WERI-Rb-1 (cell line): ENCODE results near the gene FSD1.
A peak's percentile ranks its signal among the peaks of the same experiment; 100 is the strongest.

ENCODE experiments used
- DNase-seq: peaks from one replicate; pipeline ENCODE4 v3.0.0-alpha.2; 2020
- H3K27ac ChIP-seq: fragments of 250-450 bp; sonication (Bioruptor Pico); 2 replicates; pipeline ENCODE4 v1.5.1; 2020; ENCODE audit warnings: mild to moderate bottlenecking, moderate library complexity
- H3K27me3 ChIP-seq: fragments of 250-450 bp; sonication (Bioruptor Pico); 2 replicates; pipeline ENCODE4 v1.5.1; 2021; ENCODE audit warnings: mild to moderate bottlenecking, low read depth, moderate library complexity; ENCODE audit not compliant: insufficient read depth, severe bottlenecking
- H3K36me3 ChIP-seq: fragments of 250-450 bp; sonication (Bioruptor Pico); 2 replicates; pipeline ENCODE4 v1.5.1; 2020; ENCODE audit warnings: mild to moderate bottlenecking, moderate library complexity
- H3K4me3 ChIP-seq: 2 replicates; pipeline ENCODE4 v1.5.1; 2011; ENCODE audit warnings: low read depth, mild to moderate bottlenecking, control low read depth, low read length
- H3K9me3 ChIP-seq: fragments of 250-450 bp; sonication (Bioruptor Pico); 2 replicates; pipeline ENCODE4 v1.5.1; 2021; ENCODE audit warnings: mild to moderate bottlenecking, moderate library complexity; ENCODE audit not compliant: severe bottlenecking
- TF ChIP-seq, protein P1 (sequence below): IDR thresholded peaks from 2 replicates; pipeline ENCODE4 v1.5.1; 2011; ENCODE audit warnings: low read depth, mild to moderate bottlenecking, control low read depth, inconsistent platforms, low read length

Gene FSD1

DNA sequence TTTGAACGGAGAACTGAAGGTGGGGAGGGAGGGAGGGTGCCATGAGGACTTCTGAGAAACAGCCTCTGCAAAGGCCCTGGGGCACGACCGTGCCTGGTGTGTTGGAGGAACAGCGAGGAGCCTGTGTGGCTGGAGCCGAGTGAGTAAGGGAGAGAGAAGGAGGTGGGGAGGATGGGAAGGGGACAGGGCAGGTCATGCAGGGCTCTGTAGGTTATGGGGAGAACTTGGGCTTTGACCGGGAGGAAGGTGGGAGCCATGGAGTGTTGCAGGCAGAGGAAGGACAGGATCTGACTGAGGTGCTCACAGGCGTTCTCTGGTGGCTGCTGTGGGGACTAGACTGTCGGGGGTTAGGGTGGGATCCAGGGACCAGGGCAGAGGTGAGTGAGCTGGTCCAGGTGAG lies 45.7 kb downstream of the FSD1 start:
- Histone ChIP-seq H3K36me3 (peaks cover 25% of the 10 kb centered on the region), H3K27ac (no peak overlapping the region), H3K4me3 (no peak overlapping the region), H3K9me3 (no peaks in the 10 kb centered on the region), H3K27me3 (no peaks in the 10 kb centered on the region)
- no peak for DNase-seq
- TF ChIP-seq, protein P1, sequence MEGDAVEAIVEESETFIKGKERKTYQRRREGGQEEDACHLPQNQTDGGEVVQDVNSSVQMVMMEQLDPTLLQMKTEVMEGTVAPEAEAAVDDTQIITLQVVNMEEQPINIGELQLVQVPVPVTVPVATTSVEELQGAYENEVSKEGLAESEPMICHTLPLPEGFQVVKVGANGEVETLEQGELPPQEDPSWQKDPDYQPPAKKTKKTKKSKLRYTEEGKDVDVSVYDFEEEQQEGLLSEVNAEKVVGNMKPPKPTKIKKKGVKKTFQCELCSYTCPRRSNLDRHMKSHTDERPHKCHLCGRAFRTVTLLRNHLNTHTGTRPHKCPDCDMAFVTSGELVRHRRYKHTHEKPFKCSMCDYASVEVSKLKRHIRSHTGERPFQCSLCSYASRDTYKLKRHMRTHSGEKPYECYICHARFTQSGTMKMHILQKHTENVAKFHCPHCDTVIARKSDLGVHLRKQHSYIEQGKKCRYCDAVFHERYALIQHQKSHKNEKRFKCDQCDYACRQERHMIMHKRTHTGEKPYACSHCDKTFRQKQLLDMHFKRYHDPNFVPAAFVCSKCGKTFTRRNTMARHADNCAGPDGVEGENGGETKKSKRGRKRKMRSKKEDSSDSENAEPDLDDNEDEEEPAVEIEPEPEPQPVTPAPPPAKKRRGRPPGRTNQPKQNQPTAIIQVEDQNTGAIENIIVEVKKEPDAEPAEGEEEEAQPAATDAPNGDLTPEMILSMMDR = no peak

DNA sequence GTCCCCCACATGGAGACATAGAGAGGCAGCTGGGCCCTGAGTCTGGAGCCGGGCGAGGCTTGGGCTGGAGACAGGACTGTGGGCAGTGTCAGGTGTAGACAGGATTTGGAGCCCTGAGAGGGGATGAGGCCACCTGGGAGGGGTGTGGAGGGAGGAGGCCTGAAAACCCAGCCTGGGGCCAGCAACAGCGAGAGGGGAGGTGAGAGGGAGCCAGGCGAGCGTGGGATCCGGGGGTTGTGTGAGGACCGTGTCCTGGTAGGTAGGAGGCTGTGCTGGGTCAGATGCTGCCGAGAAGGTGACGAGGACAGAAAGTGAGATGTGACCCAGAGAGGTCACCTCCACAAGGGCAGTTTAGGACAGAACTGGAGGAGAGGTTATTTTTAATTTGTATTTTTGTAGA lies 46.3 kb downstream of the FSD1 start:
- Histone ChIP-seq H3K36me3 (peaks cover 24% of the 10 kb centered on the region), H3K27ac (no peak overlapping the region), H3K4me3 (no peak overlapping the region), H3K9me3 (no peaks in the 10 kb centered on the region), H3K27me3 (no peaks in the 10 kb centered on the region)
- DNase-seq = no peak
- TF ChIP-seq, protein P1 = no peak

DNA sequence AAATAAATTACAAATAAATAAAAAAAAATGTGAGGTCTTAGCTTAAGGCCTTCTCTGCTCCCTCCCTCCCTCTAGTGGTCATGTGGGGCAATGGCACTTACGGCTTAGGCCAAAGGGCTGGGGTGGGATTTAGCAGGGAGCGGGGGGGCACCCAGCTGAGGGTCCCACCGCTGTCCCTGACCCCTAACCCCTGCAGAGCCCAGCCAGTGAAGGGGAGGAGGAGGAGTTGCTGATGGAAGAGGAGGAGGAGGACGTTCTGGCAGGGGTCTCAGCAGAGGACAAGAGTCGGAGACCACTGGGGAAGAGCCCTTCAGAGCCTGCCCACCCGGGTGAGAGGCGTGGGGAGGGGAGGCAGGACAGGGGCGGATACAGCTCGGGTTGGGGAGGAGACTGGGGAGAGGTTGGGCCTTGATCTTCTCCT lies 48.3 kb downstream of the FSD1 start:
- Histone ChIP-seq H3K27ac (no peak overlapping the region), H3K36me3 (peaks cover 30% of the 10 kb centered on the region), H3K4me3 (no peak overlapping the region), H3K9me3 (no peaks in the 10 kb centered on the region), H3K27me3 (no peaks in the 10 kb centered on the region)
- TF ChIP-seq, protein P1 = peak; percentile 75
- DNase-seq = peak; percentile 61

DNA sequence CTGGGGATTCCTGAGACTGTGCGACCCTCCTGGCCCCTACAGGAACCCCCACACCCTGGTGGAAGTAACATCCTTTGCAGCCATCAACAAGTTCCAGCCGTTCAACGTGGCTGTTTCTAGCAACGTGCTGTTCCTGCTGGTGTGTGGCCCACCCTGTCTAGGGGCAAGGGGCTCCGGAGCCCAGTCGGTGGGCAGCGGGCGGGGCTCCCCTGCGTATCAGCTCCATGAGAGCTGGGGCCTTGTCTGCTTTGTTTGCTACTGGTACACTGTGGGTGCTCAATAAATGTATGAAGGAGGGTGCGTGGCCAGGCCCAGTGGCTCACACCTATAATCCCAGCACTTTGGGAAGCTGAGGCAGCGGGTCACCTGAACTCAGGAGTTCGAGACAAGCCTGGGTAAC lies 49.9 kb downstream of the FSD1 start:
- Histone ChIP-seq H3K27ac (no peak overlapping the region), H3K27me3 (no peaks in the 10 kb centered on the region), H3K9me3 (no peaks in the 10 kb centered on the region), H3K36me3 (peaks cover 42% of the 10 kb centered on the region), H3K4me3 (no peak overlapping the region)
- TF ChIP-seq, protein P1 = no peak
- no peak for DNase-seq

DNA sequence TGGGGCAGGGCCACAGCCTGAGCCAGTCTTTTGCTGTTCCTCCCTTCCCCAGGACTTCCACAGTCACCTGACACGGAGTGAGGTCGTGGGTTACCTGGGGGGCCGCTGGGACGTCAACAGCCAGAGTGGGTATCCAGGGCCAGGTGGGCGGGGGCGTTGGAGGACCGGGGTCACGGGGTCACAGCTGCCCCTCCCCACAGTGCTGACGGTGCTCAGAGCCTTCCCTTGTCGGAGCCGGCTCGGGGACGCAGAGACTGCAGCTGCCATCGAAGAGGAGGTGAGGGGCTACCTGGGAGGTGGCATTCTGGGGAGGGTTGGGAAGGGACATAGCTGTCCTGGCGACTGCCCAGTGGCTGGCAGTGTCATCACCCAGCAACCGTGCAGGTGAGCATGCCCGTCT lies 50.5 kb downstream of the FSD1 start:
- Histone ChIP-seq H3K27ac (no peak overlapping the region), H3K36me3 (peaks cover 48% of the 10 kb centered on the region), H3K27me3 (no peaks in the 10 kb centered on the region), H3K9me3 (no peaks in the 10 kb centered on the region), H3K4me3 (no peak overlapping the region)
- TF ChIP-seq, protein P1 = no peak
- no peak for DNase-seq

DNA sequence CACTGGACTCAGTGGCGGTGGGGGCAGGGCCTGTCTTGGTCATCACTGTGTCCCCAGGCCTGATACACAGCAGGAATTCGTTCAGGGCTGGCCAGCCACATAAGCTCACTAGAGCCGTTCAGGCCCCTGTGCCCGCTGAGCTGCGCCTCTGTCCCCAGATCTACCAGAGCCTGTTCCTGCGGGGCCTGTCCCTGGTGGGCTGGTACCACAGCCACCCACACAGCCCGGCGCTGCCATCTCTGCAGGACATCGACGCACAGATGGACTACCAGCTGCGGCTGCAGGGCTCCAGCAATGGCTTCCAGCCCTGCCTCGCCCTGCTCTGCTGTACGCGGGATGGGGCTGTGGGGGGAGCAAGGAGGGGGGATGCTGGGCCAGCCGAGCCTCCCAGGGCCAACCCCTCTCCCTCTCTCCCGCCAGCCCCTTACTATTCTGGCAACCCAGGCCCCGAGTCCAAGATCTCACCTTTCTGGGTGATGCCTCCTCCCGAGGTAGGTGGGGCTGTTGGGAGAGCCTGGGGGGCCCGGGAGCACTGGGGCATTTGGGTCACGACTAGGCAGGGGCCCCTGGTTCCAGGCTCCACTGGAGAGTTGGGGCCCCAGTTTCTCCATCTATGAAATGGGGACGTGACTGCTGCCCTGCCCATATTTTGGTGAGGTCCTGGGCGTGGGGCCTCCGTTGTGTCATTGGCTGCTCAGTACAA lies 52.8 kb downstream of the FSD1 start:
- no peak for DNase-seq
- TF ChIP-seq, protein P1 = no peak
- H3K36me3 ChIP-seq = peaks cover 65% of the 10 kb centered on the region
- H3K27ac ChIP-seq = no peak overlapping the region
- H3K27me3 ChIP-seq = no peaks in the 10 kb centered on the region
- H3K4me3 ChIP-seq = no peak overlapping the region
- H3K9me3 ChIP-seq = no peaks in the 10 kb centered on the region
